ENCODE results near the gene FOS. TPM values are rescaled to one million over a fixed set of nuclear protein-coding genes. Genes with fewer than 3 reads are reported as not detected.

The FOS gene
- total and polyA plus RNA-seq, 2 of the 4 experiments (the other 2 are of a cell fraction): 53.6 to 171 TPM

DNA sequence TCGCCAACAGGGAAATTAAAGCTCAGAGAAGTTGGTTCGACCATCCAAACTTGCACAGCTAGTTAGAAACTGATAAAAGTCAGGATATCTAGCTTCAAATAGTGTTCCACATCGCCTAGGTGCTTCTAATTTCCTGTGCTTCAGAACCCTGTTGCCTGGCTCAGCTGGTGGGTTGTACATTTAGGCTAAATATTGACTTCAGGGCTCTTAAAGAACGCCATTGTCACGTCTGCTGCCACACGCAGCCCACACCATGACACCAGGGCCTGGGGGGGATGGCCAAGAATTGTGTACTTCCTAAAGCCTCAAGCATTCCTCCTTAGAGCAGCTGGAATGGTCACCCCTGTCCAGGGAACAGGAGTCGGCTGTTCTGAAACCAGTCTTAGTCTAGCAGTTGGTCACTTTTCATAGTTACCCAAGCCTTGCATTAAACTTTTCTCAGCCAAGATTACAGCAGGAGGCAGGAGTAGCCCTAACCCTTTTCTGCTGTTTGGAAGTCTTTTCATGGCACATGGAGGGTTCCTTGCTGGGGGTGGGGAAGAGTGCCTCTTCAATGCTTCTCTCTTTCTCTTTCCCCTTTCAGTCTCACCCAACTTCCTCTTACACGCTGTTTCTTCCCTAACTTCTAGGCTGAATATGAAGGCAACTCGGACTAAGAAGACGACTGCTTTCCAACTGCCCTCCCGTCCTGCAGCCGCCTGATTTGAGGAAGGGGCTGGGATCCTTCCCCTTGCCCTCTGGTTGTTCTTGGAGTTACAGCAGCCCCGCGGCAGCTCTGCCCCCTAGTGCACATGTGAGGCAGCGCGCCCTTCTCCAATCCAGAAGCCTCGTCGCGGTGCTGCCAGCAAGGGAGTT lies 17.1 kb downstream of the FOS start:
- Histone ChIP-seq H3K4ac (ENCODE audit: low read depth, low read length) (peak overlapping the region; percentile 89), H2BK120ac (ENCODE audit: low read depth, low read length) (peak overlapping the region; percentile 88), H2AFZ (replicated peaks; ENCODE audit: low read length, poor library complexity) (peak overlapping the region; percentile 100), H3K27ac (ENCODE audit: insufficient read depth, low read length) (peak overlapping the region; percentile 25), H3K56ac (ENCODE audit: extremely low read depth, insufficient read depth, low read length) (peak overlapping the region; percentile 53; the same call in 1 of the 2 replicates), H2AK9ac (replicated peaks; ENCODE audit: low read depth, low read length, poor library complexity) (peak overlapping the region; percentile 92), H3K4me1 (ENCODE audit: control insufficient read depth, insufficient read depth, low read length) (peaks cover 4% of the 10 kb centered on the region; the same call in 1 of the 2 replicates), H3K23ac (ENCODE audit: low read depth, low read length) (peak overlapping the region; percentile 90), H4K91ac (ENCODE audit: insufficient read depth, low read depth, low read length) (peak overlapping the region; percentile 60), H3K4me3 (ENCODE audit: insufficient read depth, low read depth, low read length) (peak overlapping the region; percentile 85), H3K14ac (replicated peaks; ENCODE audit: low read depth, low read length) (peak overlapping the region; percentile 86), H2BK20ac (ENCODE audit: low read depth, low read length) (peak overlapping the region; percentile 79), H3K4me2 (ENCODE audit: low read depth, low read length) (peak overlapping the region; percentile 89), H3K79me1 (ENCODE audit: low read depth in 1 of 2, low read length in 2 of 2) (peaks cover 0 to 4% of the 10 kb centered on the region in 2 experiments; a peak in 1 of 4 replicates), H2BK15ac (ENCODE audit: low read depth, low read length) (peak overlapping the region; percentile 81; the same call in 2 of the 3 replicates), H2AK5ac (ENCODE audit: low read depth, low read length) (peak overlapping the region; percentile 68), H3K27me3 (ENCODE audit: control insufficient read depth, insufficient read depth, low read length) (no peaks in the 10 kb centered on the region), H4K8ac (ENCODE audit: low read depth in 2 of 2, low read length in 2 of 2) (peak overlapping the region; percentile 9 to 82; a peak in 3 of 4 replicates), H4K5ac (ENCODE audit: low read depth, low read length) (peak overlapping the region; percentile 8; the same call in 1 of the 2 replicates), H2BK5ac (ENCODE audit: low read depth, low read length, poor library complexity, severe bottlenecking) (peak overlapping the region; percentile 57), H3K36me3 (ENCODE audit: control insufficient read depth, insufficient read depth, low read length) (no peaks in the 10 kb centered on the region), H4K20me1 (ENCODE audit: insufficient read depth, low read length) (0 out of 2 replicates have a peak, but pooled peaks cover 6% of the 10 kb centered on the region), H3K9me1 (ENCODE audit: insufficient read depth, low read length) (0 out of 2 replicates have a peak, but pooled peaks cover 8% of the 10 kb centered on the region), H3K9ac (ENCODE audit: low read depth, low read length) (peak overlapping the region; percentile 49), H3K9me3 (ENCODE audit: control insufficient read depth, insufficient read depth, low read length) (no peaks in the 10 kb centered on the region), H3K18ac (ENCODE audit: low read depth, low read length) (peak overlapping the region; percentile 25)
- dilution Hi-C loops (cut with HindIII; ENCODE audit: low sequenced_read_pairs, unreplicated experiment): no loop called here
- 9% methylated on average over 7 of the region's 19 CpGs; no CpG with 5 or more reads in 1 of the 2 experiments for WGBS, 2 experiments (ENCODE audit: extremely low coverage in 2 of 2, insufficient read length in 1 of 2)
- ChIA-PET CTCF (interaction anchor here (0.6 to 1.3 kb wide), 8 partner anchors 8 to 325 kb away, joined by 3 to 9 read pairs (median 4); no protein-coding TSS in a partner anchor), POLR2A (ENCODE audit: unreplicated experiment) (no interaction called here)
- intact Hi-C loops (cut with micrococcal nuclease): loop anchor here (1.0 to 10.0 kb wide), 4 partner anchors 17 to 351 kb away; partner anchors contain the start of gene FOS
- DNase-seq (peak; percentile 64), ATAC-seq (ENCODE audit: low read depth) (peak; percentile 46)
- BruUV-seq (replicated peaks): no TSS peak
- TF ChIP-seq MAZ (IDR thresholded peaks at IDR 0.05; ENCODE audit: borderline replicate concordance, low read depth, low read length): no peak
- peak; percentile 84 for TF ChIP-seq RAD21 (IDR thresholded peaks at IDR 0.05; ENCODE audit: low read length)
- TF ChIP-seq, protein P1, sequence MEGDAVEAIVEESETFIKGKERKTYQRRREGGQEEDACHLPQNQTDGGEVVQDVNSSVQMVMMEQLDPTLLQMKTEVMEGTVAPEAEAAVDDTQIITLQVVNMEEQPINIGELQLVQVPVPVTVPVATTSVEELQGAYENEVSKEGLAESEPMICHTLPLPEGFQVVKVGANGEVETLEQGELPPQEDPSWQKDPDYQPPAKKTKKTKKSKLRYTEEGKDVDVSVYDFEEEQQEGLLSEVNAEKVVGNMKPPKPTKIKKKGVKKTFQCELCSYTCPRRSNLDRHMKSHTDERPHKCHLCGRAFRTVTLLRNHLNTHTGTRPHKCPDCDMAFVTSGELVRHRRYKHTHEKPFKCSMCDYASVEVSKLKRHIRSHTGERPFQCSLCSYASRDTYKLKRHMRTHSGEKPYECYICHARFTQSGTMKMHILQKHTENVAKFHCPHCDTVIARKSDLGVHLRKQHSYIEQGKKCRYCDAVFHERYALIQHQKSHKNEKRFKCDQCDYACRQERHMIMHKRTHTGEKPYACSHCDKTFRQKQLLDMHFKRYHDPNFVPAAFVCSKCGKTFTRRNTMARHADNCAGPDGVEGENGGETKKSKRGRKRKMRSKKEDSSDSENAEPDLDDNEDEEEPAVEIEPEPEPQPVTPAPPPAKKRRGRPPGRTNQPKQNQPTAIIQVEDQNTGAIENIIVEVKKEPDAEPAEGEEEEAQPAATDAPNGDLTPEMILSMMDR (conservative IDR thresholded peaks at IDR 0.05; ENCODE audit: low read depth, low read length): peak; percentile 94
- TF ChIP-seq NFE2L2 (IDR thresholded peaks at IDR 0.05; ENCODE audit: low read depth, low read length): no peak
- TF ChIP-seq SMC3 (IDR thresholded peaks at IDR 0.05; ENCODE audit: low read depth, low read length): peak; percentile 91
- in situ Hi-C loops (cut with MboI; ENCODE audit: low sequenced_read_pairs): loop anchor here (25.0 kb wide), 1 partner anchor 1742 kb away; the partner anchor contains the start of gene IRF2BPL

Measured in IMR-90 (cell line).